Right renal cortex interstitium (tissue), 3 donors: ENCODE measurements around the gene CRHR2. TPM values are rescaled to one million over a fixed set of nuclear protein-coding genes. Genes with fewer than 3 reads are reported as not detected.

Experiments
- DNase-seq, 3 donors: peaks; one replicate each; pipeline ENCODE4 v3.0.0-alpha.2; 2013; ENCODE audit warnings: low read depth in 3 of 3, low spot score in 2 of 3
- polyA plus RNA-seq, 3 donors: library from polyadenylated mRNA; unstranded; fragments of 120-200 nt; gene quantifications; one replicate each; pipeline ENCODE4 v1.2.1, GENCODE V29; 2013; ENCODE audit not compliant: insufficient read length in 3 of 3

CRHR2 gene
- polyA plus RNA-seq, 3 donors, result 0.24 TPM; not detected in 2

GRCh38 chr7:30683306-30683705 lies 1.1 kb upstream of the CRHR2 start:
- DNase-seq, result no peak

- DNase-seq, result no peak
These were observed 443 bp downstream of the CRHR2 start for GRCh38 chr7:30681815-30682211.

DNA sequence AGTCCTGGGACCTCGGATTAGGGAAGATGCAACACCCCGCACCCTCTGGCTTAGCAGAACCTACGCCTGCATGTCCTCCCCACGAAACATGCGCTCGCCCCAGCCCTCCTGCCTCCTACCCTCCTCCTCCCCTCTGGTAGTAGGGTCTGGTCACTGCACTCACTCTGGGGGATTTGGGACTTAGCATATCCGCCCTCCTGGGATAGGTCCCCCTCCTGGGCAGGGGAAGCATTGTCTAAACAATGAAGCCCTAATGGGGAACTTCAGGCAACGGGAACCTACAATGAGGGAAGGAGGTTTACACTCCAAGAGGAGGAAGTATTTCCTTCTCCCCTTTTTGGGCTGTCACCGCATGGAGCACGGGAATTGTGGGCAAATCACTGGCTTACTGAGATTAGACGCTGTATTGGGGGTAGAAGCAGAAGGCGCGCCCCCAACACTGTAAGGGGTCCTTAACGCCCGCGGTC lies 892 bp downstream of the CRHR2 start:
- no peak for DNase-seq

DNA sequence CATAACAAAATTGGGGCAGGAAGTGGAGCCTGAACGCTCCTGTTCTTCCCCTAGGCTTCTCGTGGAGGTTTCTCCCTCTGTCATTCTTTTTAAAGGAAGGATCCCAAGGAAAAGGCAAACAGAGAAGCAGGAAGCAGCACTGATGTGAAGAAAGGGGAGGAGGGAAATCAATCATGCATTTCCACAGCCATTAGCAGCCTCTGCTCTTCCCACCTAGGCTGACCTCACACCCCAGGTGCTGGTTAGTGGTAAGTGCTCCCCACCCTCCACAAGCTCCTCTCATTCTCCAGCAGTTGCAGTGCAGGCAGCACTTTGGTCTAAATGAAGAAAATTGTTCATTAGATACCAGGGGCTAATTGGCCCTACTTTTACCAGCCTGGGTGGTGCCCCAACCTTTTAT lies 2.6 kb downstream of the CRHR2 start:
- DNase-seq, result no peak

DNA sequence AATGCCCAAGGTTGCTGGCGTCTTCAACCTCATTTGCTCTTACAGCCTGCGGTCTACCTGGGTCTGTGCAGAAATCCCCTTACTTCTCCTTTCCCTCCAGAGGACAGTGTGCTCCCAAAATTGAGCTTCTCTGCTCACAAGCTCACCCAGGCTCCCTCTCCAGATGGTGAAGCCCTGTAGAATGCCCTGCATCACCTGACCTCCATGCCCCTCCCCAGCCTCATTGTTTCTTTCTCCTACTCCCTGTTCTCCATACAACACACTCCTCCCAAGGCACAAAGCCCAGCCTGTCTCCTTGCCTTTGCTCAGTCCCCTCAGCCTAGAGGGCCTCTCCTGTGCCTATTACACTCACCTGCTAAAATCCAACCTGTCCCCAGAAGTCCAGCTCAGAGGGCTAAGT lies 3.5 kb downstream of the CRHR2 start:
- no peak for DNase-seq

DNA sequence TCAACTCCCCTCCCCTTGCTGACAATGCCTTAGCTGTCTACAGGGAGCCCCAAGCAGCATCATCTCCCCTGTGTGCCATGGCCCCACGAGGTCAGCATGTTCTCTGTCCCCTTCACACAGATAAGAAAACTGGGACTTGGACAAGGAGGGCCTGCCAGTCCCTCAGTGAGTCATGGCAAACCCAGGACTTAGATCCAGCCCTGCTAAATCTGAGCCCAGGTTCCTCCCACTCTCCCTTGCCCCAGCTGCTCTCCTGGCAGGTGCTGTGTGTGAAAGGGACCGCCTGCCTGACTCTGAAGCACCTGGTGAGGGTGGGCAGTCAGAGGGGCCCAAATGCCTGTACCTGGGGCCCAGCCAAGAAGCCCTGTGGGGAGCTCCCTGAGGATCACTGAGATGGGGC lies 7.4 kb downstream of the CRHR2 start:
- DNase-seq, result no peak

GRCh38 chr7:30674420-30674819 lies 7.8 kb downstream of the CRHR2 start:
- no peak for DNase-seq

- peak; percentile 59 to 74 (median 66) for DNase-seq
These were observed 10.3 kb downstream of the CRHR2 start for GRCh38 chr7:30671793-30672465.

GRCh38 chr7:30668102-30668501 lies 14.2 kb downstream of the CRHR2 start:
- DNase-seq, result no peak

GRCh38 chr7:30667172-30667571 lies 15.1 kb downstream of the CRHR2 start:
- no peak for DNase-seq

DNA sequence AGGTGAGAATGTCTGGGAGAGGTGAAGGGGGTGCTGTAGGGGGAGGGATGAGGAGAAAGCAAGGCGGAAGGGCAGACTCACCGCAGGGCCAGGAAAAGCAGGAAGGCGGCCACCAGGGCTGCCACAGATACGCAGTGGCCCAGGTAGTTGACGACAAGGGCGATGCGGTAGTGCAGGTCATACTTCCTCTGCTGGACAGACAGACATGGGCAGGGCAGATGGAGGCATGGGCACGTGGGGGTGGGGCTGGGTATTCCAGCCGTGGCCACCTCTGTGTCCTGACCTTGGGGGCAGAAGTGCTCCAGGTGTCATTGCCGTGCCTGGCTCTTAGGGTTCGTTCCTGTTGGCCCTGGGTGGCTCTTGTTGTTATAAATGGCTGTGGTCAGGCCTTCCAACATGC lies 16.8 kb downstream of the CRHR2 start:
- DNase-seq, result no peak

DNA sequence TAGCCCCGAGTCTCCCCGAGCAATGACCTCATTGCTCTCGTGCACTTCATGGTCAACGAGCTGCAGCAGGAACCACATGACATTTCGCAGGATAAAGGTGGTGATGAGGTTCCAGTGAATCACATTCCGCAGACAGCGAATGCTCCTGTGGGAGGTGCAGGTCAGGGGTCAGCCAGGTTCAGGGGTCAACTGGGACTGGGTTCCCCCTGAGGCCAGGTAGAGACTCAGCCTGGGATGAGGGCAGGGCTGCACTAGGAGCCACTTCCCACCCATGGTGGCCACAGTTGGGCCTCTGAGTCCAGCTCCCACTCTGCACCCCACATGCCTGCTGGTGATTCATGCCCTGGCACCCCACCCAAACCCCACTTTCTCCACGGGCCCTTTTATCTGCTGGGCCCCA lies 17.2 kb downstream of the CRHR2 start:
- DNase-seq, result no peak

- no peak for DNase-seq
These were observed 17.9 kb downstream of the CRHR2 start for GRCh38 chr7:30664184-30664885.

DNA sequence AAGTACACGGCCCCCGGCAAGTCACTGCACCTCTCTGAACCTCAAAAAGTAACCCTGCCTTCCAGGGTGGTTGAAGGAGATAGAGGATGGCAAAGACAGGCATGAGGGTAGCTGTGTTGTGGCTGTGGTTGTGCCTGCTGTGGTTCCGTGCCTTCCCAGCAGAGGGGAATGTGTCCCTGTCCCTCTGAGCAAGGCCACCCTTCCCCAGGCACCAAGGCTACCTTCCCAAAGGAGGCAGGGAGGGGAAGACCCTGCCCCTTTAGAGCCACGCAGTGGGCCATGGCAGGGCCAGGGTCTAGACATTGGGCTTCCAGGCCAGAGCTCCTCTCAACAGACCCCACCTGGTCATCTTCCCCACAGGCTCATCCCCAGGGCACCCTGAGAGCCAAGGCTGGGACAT lies 18.8 kb downstream of the CRHR2 start:
- DNase-seq, result no peak

DNA sequence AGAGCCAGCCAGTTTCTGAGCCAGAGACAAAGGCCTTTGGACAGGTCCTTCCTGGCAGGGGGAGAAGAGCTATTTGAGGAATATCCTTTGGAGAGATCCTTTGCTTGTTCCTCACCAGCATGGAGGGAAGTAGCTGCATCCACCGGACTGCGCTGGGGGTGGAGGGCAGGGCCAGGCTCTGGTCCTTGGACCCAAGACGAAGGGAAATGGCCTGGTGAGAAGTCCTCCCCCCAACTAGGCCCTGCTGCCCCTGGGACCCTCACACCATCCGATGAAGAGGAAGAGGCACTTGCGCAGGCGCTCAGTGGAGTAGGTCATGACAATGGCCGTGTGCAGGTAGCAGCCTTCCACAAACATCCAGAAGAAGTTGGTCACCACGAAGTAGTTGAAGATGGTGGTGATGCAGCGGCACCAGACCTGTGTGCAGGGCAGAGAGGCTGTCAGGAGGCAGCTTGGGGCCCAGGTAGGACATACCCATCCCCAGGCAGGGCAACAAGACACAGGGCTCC lies 19.8 kb downstream of the CRHR2 start:
- DNase-seq, result no peak

- DNase-seq, result no peak
These were observed 20.3 kb downstream of the CRHR2 start for GRCh38 chr7:30661926-30662325.

DNA sequence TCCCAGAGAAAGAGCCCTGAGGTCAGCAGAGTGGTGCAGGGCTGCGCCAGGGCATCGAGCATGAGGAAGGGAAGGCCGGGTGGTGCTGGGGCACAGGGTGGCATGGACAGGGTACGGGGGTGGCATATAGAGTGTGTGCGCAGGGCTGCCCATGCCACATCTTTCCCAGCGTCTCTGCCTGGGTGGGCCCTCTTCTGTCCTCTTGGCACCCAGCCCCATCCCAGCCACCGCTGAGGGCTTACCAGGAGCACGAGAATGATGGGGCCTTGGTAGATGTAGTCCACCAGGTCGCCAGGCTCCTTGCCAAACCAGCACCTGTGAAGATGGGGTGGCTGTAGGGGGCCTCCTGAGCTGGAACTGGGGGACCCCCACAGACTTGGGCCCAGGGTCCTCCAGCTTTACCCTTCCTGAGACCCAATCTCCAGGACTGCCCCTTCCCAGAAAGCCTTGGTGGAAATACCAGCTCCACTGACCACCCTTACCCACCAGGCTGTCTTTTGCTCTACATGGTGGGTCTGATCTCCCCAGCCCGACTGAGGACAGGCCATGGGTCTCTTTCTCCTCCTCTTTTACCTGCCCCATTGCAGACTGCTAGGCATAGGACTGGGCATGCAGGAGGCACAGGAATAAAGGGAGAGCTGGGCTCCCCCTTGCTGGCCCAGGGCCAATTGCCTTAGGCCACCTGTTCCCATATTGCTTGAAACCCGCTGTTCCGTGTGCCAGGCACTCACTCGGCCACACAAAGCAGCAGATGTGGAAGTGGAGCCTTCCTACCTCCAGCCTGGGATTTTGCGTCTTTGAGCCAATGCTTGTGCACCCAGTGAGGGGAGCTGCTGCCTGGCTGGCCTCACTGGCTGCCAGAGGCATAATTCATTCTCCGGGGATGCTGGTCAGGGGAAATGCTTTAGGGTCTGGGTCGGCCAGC lies 21.7 kb downstream of the CRHR2 start:
- DNase-seq, result no peak

DNA sequence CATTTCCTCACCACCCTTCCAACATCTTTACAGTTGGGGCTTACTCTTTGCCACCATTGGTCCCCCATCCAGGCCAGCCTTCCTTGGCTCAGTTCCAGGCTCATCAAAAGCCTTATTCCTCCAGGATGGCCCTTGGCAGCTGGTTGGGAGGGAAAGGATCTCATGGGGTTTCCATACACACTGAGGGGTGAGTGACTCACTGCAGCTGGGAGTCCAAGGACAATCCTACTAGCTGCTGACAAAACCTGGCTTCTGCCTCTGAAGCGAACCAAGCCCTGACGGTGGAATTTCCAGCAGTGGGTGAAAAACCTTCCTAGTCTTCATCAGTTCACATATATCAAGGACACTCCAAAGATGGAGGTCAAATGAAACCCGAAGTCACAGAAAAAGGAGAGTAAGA lies 22.9 kb downstream of the CRHR2 start:
- DNase-seq, result no peak

GRCh38 chr7:30658479-30659074 lies 23.7 kb downstream of the CRHR2 start:
- DNase-seq, result no peak

DNA sequence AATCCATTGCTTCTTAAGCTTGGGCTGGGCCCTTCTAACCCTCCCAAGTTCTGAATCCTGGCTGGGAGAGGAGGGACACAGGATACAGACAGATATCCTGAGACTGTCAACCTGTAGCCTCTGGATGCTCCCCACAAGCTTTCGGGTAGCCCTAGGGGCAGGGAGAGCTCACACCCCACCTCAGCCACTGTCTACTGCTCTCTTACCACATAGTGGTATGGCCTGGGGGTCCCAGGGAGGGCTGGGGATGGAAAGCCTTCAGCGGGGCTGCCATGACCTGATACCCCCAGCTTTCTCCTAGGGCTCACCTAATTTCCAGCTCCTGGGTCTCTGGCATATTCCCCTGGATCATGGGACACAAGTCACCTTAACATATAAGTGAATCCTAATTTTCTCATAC lies 25.1 kb downstream of the CRHR2 start:
- no peak for DNase-seq
